Gastroesophageal sphincter (tissue), 4 donors: Measurements from ENCODE around the gene PMVK. TPM values are rescaled to one million over a fixed set of nuclear protein-coding genes. Genes with fewer than 3 reads are reported as not detected.

ENCODE experiments used
- ATAC-seq: fragments of 150-250 bp; one replicate; pipeline ENCODE4 v1.9.1; 2016; ENCODE audit warnings: mild to moderate bottlenecking, moderate library complexity
- H3K27ac ChIP-seq, 4 donors: fragments of 200-600 bp; sonication (generic) in 3 of 4; 1 replicate in 3 of 4; 2 replicates in 1 of 4; pipeline ENCODE4 v1.5.1; 2016 to 2019
- H3K27me3 ChIP-seq: fragments of 200-600 bp; sonication (generic); one replicate; pipeline ENCODE4 v1.5.1; 2019
- H3K36me3 ChIP-seq, 2 donors: fragments of 200-600 bp; sonication (generic); one replicate each; pipeline ENCODE4 v1.5.1; 2019; ENCODE audit warnings: control low read depth in 1 of 2
- H3K4me1 ChIP-seq, 3 donors: fragments of 200-600 bp; sonication (generic); 1 replicate in 2 of 3; 2 replicates in 1 of 3; pipeline ENCODE4 v1.5.1; 2016 to 2019; ENCODE audit warnings: control low read depth in 2 of 3
- H3K4me3 ChIP-seq, 2 donors: fragments of 200-600 bp; sonication (generic); one replicate each; pipeline ENCODE4 v1.5.1; 2019; ENCODE audit warnings: mild to moderate bottlenecking in 1 of 2, moderate library complexity in 1 of 2
- H3K9me3 ChIP-seq, 3 donors: fragments of 200-600 bp; sonication (generic); one replicate each; pipeline ENCODE4 v1.5.1; 2017 to 2019; ENCODE audit warnings: control low read depth in 2 of 3
- CTCF ChIP-seq, 4 experiments: fragments of 200-600 bp in 2 of 4; fragments of 450-650 bp in 2 of 4; sonication (generic) in 1 of 4; IDR thresholded peaks; one replicate each; pipeline ENCODE4 v1.5.1; 2017 to 2019; ENCODE audit warnings: antibody characterized with exemption in 4 of 4, mild to moderate bottlenecking in 2 of 4, moderate library complexity in 2 of 4
- EP300 ChIP-seq: sonication (generic); formaldehyde crosslinking; IDR thresholded peaks from one replicate; pipeline ENCODE4 v1.6.1; 2017; ENCODE audit warnings: antibody characterized with exemption, mild to moderate bottlenecking
- POLR2A ChIP-seq, 2 donors: fragments of 450-650 bp; IDR thresholded peaks; one replicate each; pipeline ENCODE4 v1.6.1; 2017; ENCODE audit warnings: antibody characterized with exemption in 2 of 2, mild to moderate bottlenecking in 2 of 2, moderate library complexity in 1 of 2
- POLR2AphosphoS5 ChIP-seq: sonication (generic); formaldehyde crosslinking; IDR thresholded peaks from one replicate; pipeline ENCODE4 v1.6.1; 2017; ENCODE audit warnings: antibody characterized with exemption
- WGBS, 2 donors: methylation state at CpG; one replicate each; pipeline ENCODE4 v1.1.5; 2018; ENCODE audit warnings: low coverage in 1 of 2; 5-methylcytosine and 5-hydroxymethylcytosine counted together
- total RNA-seq, 4 donors: library from RNA; depleted of rRNA; stranded (reverse); fragments of >200 nt; gene quantifications; one replicate each; pipeline ENCODE4 v1.1.0, GENCODE V29; 2016

The PMVK gene
- total RNA-seq, 4 donors from 2014 or later = 15.8 to 21.3 (median 18.2) TPM

- H3K4me3 ChIP-seq = no peak overlapping the region
- 61 to 77% methylated on average over 2 to 6 of the region's 7 CpGs for WGBS, 2 donors
- no peaks in the 10 kb centered on the region for H3K9me3 ChIP-seq
- no peak for TF ChIP-seq EP300
- no peak for TF ChIP-seq POLR2A (IDR thresholded peaks at IDR 0.05)
- TF ChIP-seq CTCF (IDR thresholded peaks at IDR 0.05) = no peak
- no peak for TF ChIP-seq POLR2AphosphoS5
- H3K4me1 ChIP-seq = no peaks in the 10 kb centered on the region
- H3K36me3 ChIP-seq = no peaks in the 10 kb centered on the region
- H3K27ac ChIP-seq = no peak overlapping the region
- ATAC-seq = no peak
- H3K27me3 ChIP-seq = no peaks in the 10 kb centered on the region
Measured at GRCh38 chr1:154895798-154896197, 40.7 kb downstream of the PMVK start.

GRCh38 chr1:154891452-154891851, 45.1 kb downstream of the PMVK start:
- no peaks in the 10 kb centered on the region for H3K27me3 ChIP-seq
- 50 to 73% methylated on average over 1 of the region's 1 CpG for WGBS, 2 donors
- no peak for ATAC-seq
- no peak overlapping the region for H3K4me3 ChIP-seq
- H3K36me3 ChIP-seq = no peaks in the 10 kb centered on the region
- no peak for TF ChIP-seq EP300
- no peak for TF ChIP-seq CTCF (IDR thresholded peaks at IDR 0.05)
- no peak for TF ChIP-seq POLR2AphosphoS5
- TF ChIP-seq POLR2A (IDR thresholded peaks at IDR 0.05) = no peak
- no peak overlapping the region for H3K27ac ChIP-seq
- H3K9me3 ChIP-seq = no peaks in the 10 kb centered on the region
- no peaks in the 10 kb centered on the region for H3K4me1 ChIP-seq

- no peak for ATAC-seq
- Histone ChIP-seq H3K27ac (no peak overlapping the region), H3K4me3 (no peak overlapping the region), H3K4me1 (no peaks in the 10 kb centered on the region), H3K9me3 (no peaks in the 10 kb centered on the region), H3K27me3 (no peaks in the 10 kb centered on the region), H3K36me3 (no peaks in the 10 kb centered on the region)
- TF ChIP-seq POLR2A (IDR thresholded peaks at IDR 0.05) = no peak
- TF ChIP-seq EP300 = no peak
- TF ChIP-seq POLR2AphosphoS5 = no peak
- 77 to 86% methylated on average over 6 to 7 of the region's 7 CpGs for WGBS, 2 donors
Measured at GRCh38 chr1:154888757-154889156, 47.8 kb downstream of the PMVK start.

- ATAC-seq = no peak
- 50% methylated on average over 2 to 3 of the region's 5 CpGs for WGBS, 2 donors
- TF ChIP-seq EP300 = no peak
- TF ChIP-seq CTCF (IDR thresholded peaks at IDR 0.05) = no peak
- TF ChIP-seq POLR2AphosphoS5 = no peak
- TF ChIP-seq POLR2A (IDR thresholded peaks at IDR 0.05) = no peak
Measured at GRCh38 chr1:154886281-154887015, 50.1 kb downstream of the PMVK start.

GRCh38 chr1:154884869-154885701, 51.4 kb downstream of the PMVK start:
- no peaks in the 10 kb centered on the region for H3K36me3 ChIP-seq
- peaks cover 4% of the 10 kb centered on the region for H3K27me3 ChIP-seq
- no peak overlapping the region for H3K4me3 ChIP-seq
- no peak for ATAC-seq
- H3K4me1 ChIP-seq = no peaks in the 10 kb centered on the region
- TF ChIP-seq POLR2AphosphoS5 = no peak
- no peak for TF ChIP-seq POLR2A (IDR thresholded peaks at IDR 0.05)
- no peak for TF ChIP-seq CTCF (IDR thresholded peaks at IDR 0.05)
- no peak for TF ChIP-seq EP300
- no peaks in the 10 kb centered on the region for H3K9me3 ChIP-seq
- H3K27ac ChIP-seq = no peak overlapping the region
- WGBS, 2 donors = 44 to 49% methylated on average over 2 to 6 of the region's 6 CpGs

More at GRCh38 chr1:154886281-154887015, 50.1 kb downstream of the PMVK start:
- H3K4me3 ChIP-seq = no peak overlapping the region
- no peak overlapping the region for H3K27ac ChIP-seq
- H3K27me3 ChIP-seq = peaks cover 4% of the 10 kb centered on the region
- no peaks in the 10 kb centered on the region for H3K9me3 ChIP-seq
- H3K4me1 ChIP-seq = no peaks in the 10 kb centered on the region
- no peaks in the 10 kb centered on the region for H3K36me3 ChIP-seq
